GM12874 (cell line): ENCODE results near the gene KRTAP27-1.

Experiments
- CTCF ChIP-seq: IDR thresholded peaks from 2 replicates; pipeline ENCODE4 v1.5.1; 2011; ENCODE audit warnings: low read depth, mild to moderate bottlenecking, control low read depth, low read length, moderate library complexity; ENCODE audit not compliant: insufficient read depth

KRTAP27-1 gene

DNA sequence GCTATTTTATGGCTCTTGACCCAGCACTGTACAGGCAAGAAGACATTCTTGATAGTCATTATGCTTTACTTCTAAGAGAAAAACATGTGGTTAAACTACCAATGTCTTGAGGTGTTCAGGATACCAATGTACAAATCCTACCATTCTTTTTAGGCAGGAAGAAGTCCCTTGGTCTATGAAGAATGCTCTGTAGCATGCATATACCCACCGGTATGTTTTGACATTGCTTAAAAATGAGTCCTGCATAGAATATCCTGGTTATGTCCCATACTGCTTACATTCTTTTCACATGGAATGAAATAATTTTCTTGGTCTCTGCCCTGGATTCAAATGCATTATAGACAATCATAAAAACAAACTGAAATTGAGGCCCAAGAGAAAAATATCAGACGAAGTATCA, 4.8 kb downstream of the KRTAP27-1 start:
- no peak for TF ChIP-seq CTCF

DNA sequence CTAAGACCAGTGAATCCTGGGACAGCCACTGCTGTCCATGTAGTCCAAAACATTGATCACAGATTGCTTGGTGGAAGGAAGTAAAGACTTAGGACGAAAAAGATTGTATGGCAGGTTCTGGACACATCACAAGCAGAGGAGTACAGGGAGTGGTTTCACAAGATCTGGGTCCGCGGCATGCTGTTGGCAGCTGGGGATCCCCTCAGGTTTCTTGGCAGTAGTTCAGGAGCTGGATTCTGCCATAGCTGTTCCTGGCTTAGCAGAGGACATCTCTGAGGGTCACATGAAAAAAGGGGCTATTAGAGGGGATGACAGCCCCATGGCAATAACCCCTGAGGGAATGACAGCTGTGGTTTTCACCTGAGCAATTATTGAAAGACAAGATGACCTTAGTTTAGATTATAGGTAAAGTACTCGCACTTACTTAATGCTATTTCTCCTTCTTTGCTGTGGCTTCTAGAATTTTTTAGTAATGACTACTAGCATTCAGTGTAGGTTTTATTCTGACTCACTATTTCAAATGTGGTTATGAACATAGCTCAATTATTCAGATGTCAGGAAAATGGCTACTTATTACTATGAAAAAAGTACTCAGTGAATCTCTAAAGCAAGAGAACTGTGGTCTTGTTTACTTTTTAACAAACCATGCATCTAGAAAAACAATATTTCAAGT, 8.2 kb downstream of the KRTAP27-1 start:
- TF ChIP-seq CTCF = no peak

GRCh38 chr21:30326390-30326789, 11.1 kb downstream of the KRTAP27-1 start:
- no peak for TF ChIP-seq CTCF

GRCh38 chr21:30320215-30320614, 17.3 kb downstream of the KRTAP27-1 start, which contains the start of gene KRTAP26-1:
Gene KRTAP26-1 (minus strand): TSS chr21:30320315. CDS start chr21:30320035, 280 bp downstream.
- TF ChIP-seq CTCF = no peak

DNA sequence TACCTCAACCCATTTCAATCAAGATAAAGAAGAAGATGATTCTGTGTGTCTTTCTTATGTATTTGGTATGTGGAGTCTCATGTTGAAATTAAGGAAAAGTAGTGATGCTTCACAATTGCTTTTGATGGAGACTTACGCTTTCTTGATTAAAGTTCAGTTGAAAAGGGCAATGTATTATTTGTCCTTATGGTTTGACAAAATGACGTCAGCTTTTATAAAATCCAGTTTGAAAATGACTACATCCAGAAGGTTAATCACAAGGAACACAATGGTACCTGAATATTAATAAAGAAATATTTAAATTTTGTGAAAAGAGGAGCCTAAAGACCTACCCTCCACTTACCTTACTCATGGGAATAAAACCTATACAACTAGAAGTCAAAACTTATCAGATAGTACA, 21.8 kb downstream of the KRTAP27-1 start:
- TF ChIP-seq CTCF = no peak

GRCh38 chr21:30306884-30307283, 30.6 kb downstream of the KRTAP27-1 start:
- TF ChIP-seq CTCF = no peak

DNA sequence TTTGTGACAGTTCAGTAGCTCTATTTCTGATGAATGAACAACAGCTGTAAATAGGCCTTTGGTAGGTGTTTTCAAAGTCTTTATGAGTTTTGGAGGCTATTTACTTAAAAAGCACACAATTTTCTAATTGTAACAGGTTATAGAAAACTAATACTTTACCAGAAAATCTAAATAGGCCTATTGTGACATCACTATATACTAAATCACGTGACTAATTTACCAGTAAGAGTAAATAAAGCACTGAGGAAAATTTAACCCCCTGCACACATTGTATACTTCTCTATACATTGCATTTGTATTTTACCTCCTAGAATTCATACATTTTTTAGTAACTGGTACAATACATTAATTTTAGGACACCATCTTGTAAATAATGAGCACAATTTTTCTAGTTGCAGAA, 32.4 kb downstream of the KRTAP27-1 start:
- no peak for TF ChIP-seq CTCF

DNA sequence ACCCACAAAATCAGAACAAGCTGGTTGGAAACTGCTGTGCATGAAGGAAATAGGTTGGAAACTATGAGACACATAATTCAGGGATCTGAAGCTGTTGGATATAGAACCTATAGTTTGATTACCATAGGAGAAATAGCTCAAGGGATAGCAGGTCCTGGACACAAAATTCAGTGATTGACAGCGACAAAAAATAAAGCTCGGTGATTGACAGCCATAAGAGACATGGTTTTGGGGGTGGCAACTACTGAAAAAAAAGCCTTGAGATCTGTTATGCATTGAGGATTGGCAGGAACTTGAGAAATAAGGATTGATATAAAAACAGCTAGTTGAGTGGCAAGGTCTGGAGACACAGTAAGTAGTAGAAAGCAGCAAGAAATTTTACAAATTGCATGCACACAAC, 48.3 kb downstream of the KRTAP27-1 start, which contains the start of gene KRTAP25-1:
Gene KRTAP25-1 (minus strand): TSS at position 300 of the 400 bp plus-strand sequence. CDS start 24 bp downstream, at position 276.
- TF ChIP-seq CTCF = no peak
